Measurements from ENCODE around the gene GRIK4.

DNA sequence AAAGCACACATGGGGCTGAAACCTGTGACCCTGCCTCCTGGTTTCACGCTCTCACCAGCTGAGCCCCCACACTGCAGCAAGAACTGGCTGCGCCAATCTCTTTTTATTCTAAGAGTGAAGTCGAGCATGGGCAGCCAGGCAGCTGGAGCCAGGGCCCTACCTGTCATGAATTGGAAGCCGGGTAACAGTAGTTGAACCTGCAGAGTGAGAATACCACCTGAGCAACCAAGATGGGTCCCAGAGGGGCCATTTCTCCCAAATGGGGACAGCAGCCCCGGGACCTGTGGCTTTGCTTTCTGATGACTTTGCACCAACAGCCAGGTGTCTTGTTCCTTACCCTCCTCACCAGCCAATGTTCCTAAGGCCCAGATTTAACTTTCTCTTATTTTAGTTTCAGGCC lies 178.9 kb downstream of the GRIK4 start:
- TF ChIP-seq CTCF (conservative IDR thresholded peaks at IDR 0.05; ENCODE audit: low read depth, low read length) (no peak), EZH2 (IDR thresholded peaks at IDR 0.05; ENCODE audit: low read length, unreplicated experiment) (no peak), EZH2phosphoT487 (IDR thresholded peaks at IDR 0.05; ENCODE audit: borderline replicate concordance, low read length) (no peak)

All from PC-3 (cell line).